CD4-positive, alpha-beta T cell treated with Interleukin-15 for 1 hour (primary cell): ENCODE data around the gene RAB19.
A peak's percentile ranks its signal among the peaks of the same experiment; 100 is the strongest.

Source experiments
- DNase-seq: peaks from one replicate; pipeline ENCODE4 v3.0.0-alpha.2; 2020

The RAB19 gene

GRCh38 chr7:140403878-140404564, at the start of gene RAB19:
TSS of gene RAB19 (plus strand) at chr7:140404058. CDS start at chr7:140407647, 3,589 bp downstream.
- peak; percentile 58 for DNase-seq

- no peak for DNase-seq
Observed at GRCh38 chr7:140358024-140358411, 45.8 kb upstream of the RAB19 start.

- peak; percentile 30 for DNase-seq
Observed at GRCh38 chr7:140358412-140359051, 45.3 kb upstream of the RAB19 start.

GRCh38 chr7:140360697-140361229, 43.1 kb upstream of the RAB19 start:
- no peak for DNase-seq

- no peak for DNase-seq
Observed at GRCh38 chr7:140364819-140365218, 39.0 kb upstream of the RAB19 start.

GRCh38 chr7:140367528-140367927, 36.3 kb upstream of the RAB19 start:
- DNase-seq, result no peak

GRCh38 chr7:140369294-140369693, 34.6 kb upstream of the RAB19 start:
- DNase-seq, result no peak

- no peak for DNase-seq
Observed at GRCh38 chr7:140375323-140375722, 28.5 kb upstream of the RAB19 start.

- no peak for DNase-seq
Observed at GRCh38 chr7:140375892-140376730, 27.7 kb upstream of the RAB19 start.

- DNase-seq, result no peak
Observed at GRCh38 chr7:140383954-140384713, 19.7 kb upstream of the RAB19 start.

GRCh38 chr7:140384894-140385545, 18.8 kb upstream of the RAB19 start:
- no peak for DNase-seq

GRCh38 chr7:140389445-140389844, 14.4 kb upstream of the RAB19 start:
- no peak for DNase-seq

- no peak for DNase-seq
Observed at GRCh38 chr7:140390034-140390433, 13.8 kb upstream of the RAB19 start.

GRCh38 chr7:140390466-140391190, 13.2 kb upstream of the RAB19 start:
- DNase-seq, result peak; percentile 26

- DNase-seq, result no peak
Observed at GRCh38 chr7:140391634-140392033, 12.2 kb upstream of the RAB19 start.

- DNase-seq, result no peak
Observed at GRCh38 chr7:140393756-140394306, 10.0 kb upstream of the RAB19 start.

- peak; percentile 79 for DNase-seq
Observed at GRCh38 chr7:140397784-140398750, 5.8 kb upstream of the RAB19 start, which contains the start of gene SLC37A3. TSS of gene SLC37A3 (minus strand) at chr7:140398530. CDS start at chr7:140382526, 16,004 bp downstream.

- no peak for DNase-seq
Observed at GRCh38 chr7:140398821-140399220, 5.0 kb upstream of the RAB19 start.

GRCh38 chr7:140400381-140400780, 3.5 kb upstream of the RAB19 start:
- no peak for DNase-seq
